HG03139 (cell line): ENCODE measurements around the gene EHF.

ENCODE experiments used
- ATAC-seq: cut with Tn5 transposase; IDR thresholded peaks from one replicate; pipeline ENCODE4 v1.9.1; 2021; ENCODE audit not compliant: unreplicated experiment

The EHF gene

DNA sequence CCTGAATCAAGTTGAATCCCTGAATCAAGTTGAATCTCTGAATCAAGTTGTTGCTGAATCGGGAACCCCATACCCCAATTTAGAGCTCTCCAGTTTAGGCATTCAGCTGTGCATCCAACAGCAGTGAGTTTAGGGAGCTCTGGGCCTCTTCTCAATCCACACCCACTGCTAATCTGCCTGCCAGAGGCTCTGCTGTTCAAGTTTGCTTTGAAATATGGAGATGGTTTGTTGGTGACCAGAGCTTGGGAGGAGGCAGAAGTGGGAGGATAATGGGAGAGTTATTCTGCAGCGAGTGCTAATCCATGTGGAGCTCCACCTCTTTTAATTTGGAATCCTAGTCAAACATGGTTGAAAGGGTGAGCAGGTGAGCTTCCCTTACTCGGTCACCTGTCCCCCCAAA is 22.4 kb downstream of the EHF start:
- no peak for ATAC-seq

DNA sequence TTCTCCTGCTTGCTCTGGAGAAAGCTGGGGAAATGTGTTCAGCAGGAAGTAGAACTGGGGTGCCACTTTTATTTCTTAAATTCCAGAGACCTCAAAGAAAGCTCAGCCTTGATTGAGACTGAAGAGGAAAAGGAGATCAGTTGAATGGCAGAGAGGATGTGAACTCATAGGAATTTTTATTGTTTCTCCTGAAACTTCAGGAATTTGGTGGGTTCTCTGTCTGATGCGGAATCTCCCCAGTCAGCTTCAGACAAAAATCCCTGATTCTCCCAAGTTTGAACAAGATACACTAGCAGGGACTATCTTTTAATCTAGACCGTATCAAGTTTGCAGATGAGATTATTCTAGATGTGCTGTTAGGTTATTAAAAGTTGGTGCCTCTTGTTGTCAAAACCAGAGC is 23.0 kb downstream of the EHF start:
- ATAC-seq: no peak

DNA sequence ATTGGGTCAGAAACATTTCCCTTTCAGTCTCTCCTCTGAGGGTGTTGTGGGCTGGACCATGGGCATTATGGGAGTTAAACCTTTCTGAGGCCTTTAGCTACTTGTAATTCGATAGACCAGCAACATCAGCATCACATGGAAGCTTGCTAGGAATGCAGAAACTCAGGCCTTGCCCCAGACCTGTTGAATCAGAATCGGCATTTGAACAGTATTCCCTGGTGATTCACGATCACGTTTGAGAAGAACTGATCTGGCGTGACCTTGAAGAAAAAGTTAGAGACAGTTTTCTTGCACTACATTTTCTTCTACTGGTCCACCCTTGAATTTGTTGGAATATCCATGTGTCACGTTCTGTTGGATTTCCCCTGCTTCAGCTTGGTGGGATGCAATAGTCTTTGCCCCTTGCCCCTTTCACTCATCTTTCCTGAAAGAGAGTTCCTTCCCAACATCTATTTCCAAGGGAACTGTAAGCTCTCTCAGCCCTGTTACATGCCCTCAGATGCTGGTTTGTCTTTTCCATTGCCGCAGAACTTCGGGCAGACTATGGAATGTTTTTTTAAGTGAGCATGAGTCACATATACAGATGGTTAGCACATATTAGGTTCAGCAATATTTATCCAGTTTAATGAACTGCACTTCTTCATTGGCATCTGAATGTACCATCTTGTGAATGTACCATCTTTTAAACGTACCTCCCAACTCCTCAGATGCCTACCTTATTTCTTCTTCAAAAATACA is 23.9 kb downstream of the EHF start:
- no peak for ATAC-seq

DNA sequence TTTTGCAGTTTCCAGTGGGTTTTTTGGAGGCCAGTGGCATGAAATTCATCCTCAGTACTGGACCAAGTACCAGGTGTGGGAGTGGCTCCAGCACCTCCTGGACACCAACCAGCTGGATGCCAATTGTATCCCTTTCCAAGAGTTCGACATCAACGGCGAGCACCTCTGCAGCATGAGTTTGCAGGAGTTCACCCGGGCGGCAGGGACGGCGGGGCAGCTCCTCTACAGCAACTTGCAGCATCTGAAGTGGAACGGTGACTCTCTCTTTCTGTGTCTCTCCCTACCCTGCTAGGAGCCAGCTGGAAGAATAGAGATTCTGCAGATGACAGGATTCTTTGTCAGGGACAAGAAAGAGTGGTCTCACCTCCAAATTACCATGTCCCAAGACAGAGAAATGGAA is 25.5 kb downstream of the EHF start:
- ATAC-seq: no peak

DNA sequence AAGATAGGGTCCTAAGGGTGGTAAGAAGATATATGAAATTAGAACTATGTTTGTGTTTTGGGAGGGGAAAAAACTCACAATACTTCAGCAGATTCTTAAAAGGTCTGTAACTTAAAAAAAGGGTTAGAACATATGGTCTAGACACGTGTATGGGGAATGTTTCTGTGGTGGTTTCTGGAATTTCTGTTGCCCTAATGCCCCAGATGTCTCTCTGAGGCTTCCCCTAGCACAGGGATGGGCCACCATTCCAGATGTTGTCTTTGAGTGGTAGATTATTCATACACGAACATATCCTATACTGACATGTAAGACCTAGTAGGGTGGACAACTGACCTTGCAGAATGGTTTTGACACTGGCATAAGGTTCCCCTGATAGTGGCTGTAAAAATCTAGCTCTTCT is 26.2 kb downstream of the EHF start:
- no peak for ATAC-seq

DNA sequence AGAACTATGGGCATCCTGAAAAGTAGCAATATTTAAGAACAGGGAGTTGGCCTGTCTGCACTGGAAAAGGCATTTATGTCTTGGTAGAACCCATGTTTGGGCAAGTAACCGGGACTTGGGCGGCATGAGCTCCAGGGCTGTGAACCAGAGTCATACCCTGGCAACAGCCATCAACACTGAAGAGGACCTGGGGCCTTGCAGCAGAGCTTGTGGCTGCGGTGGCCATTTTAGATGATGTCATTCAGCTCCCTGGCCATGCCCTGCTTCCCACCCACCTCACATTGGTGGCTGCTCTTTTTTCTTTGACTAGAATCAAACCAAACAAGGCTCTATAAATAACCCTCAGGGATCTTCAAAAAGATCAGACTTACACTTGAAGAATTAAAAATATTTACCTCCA is 26.6 kb downstream of the EHF start:
- ATAC-seq: no peak

DNA sequence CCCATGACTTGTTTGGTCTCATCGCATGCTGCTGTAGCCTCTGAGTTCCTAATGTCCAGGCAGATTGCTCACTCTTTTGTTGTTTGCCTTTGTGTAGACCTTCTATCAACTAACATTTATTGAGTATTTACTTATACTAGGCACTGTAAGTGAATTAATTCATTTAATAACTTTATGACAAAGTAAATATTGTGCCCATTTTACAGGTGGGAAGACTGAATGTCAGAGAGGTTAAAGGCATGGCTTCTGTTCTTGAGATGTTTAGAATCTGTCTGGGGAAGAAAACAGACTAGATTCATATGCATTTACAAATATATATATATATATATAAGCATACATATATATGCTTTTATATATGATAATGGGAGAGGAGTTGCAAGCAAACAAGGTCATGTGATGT is 27.1 kb downstream of the EHF start:
- ATAC-seq: no peak

DNA sequence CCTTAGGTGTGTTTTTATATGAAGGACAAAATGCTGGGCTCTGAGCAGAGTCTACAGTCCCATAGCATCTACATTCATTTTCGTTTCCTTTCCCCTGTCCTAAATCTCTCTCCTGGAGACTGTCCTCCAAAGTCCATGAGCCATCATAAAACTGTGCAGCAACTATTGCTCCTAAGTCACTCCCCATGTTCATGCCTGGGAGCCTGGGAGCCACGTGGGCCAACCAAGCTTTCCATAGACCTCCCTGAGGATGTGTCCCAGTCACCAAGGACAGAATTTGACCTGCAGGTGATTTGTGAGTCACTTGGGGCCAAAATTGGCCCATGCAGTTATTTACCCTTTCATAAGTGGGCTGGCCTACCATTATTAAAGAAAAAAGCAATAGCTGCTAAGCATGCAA is 28.7 kb downstream of the EHF start:
- no peak for ATAC-seq

DNA sequence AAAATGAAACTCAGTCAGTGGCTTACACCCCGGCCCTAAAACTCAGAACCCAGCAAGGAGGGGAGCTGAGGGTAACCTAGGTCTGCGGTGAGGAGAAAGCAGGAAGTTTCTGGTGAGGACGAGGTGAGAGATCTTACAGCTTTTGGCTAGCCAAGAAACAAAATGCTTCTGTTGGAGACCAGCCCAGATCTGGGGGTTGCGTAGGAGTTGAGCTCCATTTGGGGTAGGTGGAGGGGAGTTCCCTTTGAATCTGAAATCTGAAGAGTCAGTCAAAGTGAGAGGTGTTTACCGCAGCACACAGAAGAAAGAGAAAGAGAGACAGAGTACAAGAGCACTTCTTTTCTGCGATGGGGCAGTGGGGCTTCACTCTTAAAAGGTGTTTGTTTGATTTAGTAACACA is 29.6 kb downstream of the EHF start:
- peak; percentile 93 for ATAC-seq

DNA sequence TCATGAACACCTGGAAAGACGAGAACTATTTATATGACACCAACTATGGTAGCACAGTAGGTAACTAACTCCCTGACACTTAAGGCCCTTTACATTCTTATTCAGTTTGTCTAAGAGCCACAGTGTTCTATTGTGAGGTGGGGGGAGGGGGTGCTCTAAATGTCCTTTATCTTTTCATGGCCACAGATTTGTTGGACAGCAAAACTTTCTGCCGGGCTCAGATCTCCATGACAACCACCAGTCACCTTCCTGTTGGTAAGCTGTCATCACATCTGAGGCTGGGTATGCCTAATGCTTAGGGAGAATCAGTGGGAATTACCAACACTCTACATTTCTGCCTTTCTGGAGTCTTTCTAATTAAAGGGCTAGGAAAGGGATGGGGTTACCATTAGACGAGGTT is 30.7 kb downstream of the EHF start:
- no peak for ATAC-seq

DNA sequence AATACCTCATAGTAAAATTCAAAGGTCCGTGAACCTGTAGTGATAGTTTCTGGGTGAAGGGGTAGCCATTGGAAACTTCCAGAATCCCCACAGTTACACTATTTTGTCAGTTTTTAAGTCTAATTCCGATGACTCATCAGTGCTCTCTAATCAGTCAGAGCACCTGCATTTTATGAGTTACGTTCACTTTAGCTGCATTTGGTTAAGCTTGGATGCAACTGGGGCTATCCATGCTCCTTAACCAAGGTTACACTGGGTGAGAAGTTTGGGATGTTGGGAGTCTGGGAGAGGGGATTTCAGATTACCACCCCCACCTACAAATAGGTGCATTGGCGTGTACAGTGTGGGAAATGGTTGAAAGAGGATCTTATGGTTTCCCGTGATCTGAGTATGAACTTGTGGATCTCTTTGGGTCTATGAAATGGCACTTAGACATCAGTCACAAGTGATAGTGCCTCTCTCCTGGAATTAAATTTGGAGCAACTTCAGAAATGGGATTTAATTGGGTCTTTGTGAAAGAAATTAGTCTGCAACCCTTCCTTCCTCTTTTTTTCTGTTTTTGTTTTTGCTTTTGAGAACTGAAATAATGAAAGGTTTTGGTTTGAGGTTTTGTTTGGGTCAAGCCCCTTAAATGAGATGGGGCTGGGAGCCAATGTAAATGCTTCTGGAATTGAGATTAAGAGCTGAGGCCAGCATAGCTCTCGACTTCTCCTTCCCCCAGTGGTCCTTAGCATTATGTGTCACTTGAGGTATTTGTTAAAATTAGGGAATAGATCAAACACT is 31.5 kb downstream of the EHF start:
- no peak for ATAC-seq

DNA sequence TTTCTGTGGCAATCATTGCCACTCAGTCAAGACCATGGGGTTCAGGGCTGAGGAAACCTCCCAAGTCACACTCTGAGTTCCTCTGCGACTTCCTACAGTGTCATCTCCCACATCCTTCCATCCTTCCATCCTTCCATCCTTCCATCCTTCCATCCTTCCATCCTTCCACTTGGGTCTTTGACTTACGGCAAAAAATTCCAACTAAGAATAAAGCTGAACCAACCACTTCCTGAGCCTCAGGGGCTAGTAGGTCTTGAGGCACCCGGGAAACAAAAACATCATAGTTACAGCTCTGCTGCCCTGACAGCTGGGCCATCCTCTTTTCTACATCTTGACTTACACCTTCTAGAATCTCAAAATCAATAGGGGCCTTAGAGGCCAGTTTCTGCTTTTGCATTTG is 32.1 kb downstream of the EHF start:
- ATAC-seq: no peak

DNA sequence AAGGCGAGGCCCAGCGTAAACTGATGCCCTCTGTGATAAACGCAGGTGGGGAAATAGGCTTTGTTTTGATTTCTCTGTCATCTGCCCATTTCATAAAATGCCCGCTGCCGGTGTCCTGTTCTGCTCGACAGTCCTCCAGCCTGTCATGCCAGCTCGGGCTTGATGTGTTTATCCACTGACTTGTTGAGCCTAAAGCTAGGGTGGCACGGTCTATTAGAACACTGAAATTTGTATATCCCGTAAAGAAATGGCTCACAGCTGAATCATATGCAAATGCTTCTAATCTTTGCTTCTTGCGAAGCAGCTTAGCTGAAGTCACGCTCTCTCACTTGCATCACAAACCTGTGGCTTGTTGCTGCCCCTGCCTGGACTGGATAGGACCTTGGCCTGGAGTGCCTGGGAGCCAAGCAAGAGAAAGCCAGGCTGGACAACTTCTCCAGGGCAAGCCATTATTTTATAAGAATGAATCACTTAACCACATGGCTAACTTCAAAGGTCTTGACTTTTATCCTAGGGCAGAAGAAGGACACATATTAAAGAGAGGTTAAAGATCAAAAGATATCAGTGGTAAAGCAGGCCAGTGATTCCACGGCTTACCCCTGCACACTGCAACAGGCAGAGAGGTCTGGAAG is 33.1 kb downstream of the EHF start:
- no peak for ATAC-seq

DNA sequence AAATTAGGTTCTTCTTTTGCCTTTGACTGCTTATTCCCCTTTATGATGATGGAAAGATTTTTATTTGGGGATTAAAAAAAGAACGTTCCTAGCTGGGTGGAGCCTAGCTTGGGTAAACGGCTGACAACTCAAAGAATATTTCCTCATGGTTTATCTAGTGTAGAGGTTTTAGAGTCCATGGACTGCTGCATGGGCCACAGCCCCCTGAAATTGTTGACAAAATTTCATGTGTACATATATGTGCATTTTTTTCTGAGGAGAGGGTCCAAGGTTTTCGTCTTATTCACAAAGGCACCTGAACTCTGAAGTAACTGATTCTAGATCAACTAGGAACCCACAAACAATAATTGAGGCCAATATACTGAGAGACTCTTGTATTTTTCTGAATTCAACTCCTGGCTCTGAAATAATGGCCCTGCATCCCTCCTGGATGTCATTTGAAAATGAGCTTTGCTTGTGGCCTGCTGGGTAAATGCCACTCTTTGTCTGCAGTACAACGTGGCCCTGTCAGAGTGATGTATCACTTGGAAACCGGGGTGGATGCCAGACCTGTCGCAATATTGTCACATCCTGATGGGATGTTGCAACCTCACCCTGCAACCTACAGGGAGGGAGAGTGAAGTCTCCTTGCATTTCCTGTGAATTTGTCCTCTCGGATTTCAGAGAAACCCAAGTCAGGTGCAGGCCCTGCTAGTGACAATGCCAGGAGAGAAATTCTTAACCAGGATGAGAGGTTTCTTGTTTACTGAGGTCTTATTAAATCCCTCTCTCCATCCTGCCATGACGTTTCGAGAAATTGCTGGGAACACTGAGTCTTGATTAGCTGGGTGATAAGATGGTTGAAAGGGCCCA is 33.8 kb downstream of the EHF start:
- ATAC-seq: no peak

DNA sequence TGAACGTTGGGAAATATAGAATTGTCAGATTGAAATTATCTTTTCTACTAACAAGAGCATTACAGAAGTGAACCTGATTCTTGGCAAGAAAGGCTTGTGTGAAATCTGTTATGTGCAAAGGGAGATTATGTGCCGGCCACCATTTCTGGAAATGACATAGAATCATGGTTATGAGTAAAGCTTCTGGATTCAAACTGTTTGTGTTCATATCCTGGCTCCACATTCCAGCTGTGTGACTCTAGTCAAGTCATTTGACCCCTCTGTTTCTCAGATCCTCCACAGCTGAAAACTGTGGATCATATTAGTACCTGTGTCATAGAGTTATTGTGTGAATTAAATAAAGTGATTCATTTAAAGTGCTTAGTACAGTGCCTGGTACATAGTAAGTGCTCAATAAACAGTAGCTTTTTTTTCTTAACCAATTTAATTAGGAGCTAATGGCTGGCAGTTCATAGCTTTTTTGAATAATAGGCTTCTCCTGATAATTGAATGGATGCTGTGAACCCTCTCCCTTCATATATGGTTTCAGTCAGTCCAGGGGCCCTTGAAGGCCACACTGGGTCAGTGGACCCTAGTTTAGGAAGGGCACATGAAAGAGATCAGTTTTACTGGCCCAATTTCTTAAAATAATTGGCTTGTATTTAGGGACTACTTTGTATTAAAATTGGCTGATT is 34.6 kb downstream of the EHF start:
- ATAC-seq: no peak

DNA sequence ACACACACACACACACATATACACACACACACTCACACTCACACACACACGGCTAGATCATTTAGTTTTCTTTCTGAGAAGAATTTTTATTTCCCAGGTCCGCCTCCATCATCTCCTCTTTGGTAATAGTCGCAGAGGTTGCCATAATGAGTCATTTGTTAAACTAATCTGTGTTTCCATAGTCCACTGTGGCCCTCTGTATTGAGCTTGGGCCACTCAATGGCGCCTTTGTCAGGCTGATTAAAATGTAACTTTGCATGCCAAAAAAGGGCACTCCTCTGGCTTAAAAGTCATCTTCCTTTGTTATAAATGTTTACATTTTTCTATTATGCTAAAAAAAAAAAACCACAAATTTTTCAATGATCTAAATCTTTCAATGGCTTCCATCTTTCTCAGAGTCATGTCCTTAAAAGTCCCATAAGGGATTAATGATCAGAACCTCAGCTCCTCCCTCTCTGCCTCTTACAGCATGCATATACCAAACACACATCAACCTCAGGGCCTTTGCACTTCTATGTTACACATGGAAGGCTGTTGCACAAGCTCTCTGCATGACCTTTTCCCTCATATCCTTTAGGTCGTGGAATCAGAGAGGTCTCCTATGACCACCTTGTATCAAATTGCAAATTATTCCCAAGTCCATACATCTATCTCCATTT is 35.3 kb downstream of the EHF start:
- ATAC-seq: no peak

DNA sequence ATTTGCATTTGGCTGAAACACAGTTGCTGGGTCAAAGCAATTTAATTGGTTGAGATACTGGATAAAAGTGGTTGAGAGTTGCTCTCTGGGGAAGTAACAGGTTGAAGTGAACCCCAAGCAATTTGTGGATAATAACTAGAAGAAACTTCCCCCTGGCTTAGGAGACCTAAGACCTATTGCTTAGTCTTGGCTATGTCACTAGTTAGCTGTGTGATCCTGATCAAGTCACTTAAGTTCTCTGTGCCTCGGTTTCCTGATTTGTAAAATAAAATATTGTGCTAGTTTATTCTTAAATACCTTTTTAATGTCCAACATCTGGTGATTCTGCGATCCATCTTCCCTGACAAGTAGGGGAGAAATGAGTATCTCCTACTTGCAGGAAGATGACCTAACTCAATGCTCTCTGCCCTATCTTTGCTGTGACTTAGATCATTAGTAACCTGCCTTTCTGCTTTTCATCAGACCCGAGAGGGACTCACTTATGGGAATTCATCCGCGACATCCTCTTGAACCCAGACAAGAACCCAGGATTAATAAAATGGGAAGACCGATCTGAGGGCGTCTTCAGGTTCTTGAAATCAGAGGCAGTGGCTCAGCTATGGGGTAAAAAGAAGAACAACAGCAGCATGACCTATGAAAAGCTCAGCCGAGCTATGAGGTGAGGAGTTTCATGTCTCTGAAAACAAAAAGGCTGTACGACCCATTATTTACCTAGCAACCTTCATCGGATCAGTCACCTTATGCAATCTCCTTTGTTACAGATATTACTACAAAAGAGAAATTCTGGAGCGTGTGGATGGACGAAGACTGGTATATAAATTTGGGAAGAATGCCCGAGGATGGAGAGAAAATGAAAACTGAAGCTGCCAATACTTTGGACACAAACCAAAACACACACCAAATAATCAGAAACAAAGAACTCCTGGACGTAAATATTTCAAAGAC is 37.5 kb downstream of the EHF start:
- ATAC-seq: no peak

DNA sequence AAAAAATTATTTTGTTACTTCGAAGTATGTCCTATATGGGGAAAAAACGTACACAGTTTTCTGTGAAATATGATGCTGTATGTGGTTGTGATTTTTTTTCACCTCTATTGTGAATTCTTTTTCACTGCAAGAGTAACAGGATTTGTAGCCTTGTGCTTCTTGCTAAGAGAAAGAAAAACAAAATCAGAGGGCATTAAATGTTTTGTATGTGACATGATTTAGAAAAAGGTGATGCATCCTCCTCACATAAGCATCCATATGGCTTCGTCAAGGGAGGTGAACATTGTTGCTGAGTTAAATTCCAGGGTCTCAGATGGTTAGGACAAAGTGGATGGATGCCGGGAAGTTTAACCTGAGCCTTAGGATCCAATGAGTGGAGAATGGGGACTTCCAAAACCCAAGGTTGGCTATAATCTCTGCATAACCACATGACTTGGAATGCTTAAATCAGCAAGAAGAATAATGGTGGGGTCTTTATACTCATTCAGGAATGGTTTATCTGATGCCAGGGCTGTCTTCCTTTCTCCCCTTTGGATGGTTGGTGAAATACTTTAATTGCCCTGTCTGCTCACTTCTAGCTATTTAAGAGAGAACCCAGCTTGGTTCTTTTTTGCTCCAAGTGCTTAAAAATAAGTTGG is 38.3 kb downstream of the EHF start:
- no peak for ATAC-seq
